GM12872 (cell line): ENCODE results near the gene MAP3K5.

Experiments used
- TF ChIP-seq, protein P1 (sequence below): IDR thresholded peaks from 3 replicates; pipeline ENCODE4 v1.5.1; 2011; ENCODE audit warnings: low read depth, mild to moderate bottlenecking, low read length, moderate library complexity; ENCODE audit not compliant: insufficient read depth

MAP3K5 gene

GRCh38 chr6:136607204-136607931, 184.9 kb downstream of the MAP3K5 start:
- TF ChIP-seq, protein P1, sequence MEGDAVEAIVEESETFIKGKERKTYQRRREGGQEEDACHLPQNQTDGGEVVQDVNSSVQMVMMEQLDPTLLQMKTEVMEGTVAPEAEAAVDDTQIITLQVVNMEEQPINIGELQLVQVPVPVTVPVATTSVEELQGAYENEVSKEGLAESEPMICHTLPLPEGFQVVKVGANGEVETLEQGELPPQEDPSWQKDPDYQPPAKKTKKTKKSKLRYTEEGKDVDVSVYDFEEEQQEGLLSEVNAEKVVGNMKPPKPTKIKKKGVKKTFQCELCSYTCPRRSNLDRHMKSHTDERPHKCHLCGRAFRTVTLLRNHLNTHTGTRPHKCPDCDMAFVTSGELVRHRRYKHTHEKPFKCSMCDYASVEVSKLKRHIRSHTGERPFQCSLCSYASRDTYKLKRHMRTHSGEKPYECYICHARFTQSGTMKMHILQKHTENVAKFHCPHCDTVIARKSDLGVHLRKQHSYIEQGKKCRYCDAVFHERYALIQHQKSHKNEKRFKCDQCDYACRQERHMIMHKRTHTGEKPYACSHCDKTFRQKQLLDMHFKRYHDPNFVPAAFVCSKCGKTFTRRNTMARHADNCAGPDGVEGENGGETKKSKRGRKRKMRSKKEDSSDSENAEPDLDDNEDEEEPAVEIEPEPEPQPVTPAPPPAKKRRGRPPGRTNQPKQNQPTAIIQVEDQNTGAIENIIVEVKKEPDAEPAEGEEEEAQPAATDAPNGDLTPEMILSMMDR: no peak

DNA sequence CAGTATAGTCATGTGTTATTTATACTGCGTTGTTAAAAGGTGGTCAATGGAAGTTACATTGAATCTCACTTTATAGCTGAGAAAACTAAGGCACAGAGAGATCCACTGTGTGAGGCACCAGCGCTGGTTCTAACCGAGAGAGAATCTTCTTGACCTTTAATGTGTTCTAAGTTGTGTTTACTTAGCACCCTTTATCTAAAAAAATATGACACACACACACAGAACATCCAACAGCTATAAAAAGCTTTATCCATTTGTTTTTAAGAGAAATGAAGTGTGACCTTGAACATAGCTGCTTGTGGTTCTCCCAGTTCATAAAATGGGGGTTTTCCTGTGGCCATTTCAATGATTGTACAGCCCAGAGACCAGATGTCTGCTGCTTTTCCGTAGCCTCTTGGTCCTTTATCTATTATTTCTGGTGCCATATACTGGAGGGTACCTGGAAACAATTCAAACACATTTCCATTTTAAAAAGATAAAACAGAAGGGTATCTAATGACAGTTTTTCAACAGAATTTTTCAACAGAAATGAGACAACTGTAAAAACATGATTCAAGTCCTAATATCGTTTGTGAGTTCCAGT, 187.3 kb downstream of the MAP3K5 start:
- TF ChIP-seq, protein P1: no peak

GRCh38 chr6:136604328-136604825, 187.9 kb downstream of the MAP3K5 start:
- TF ChIP-seq, protein P1: no peak

DNA sequence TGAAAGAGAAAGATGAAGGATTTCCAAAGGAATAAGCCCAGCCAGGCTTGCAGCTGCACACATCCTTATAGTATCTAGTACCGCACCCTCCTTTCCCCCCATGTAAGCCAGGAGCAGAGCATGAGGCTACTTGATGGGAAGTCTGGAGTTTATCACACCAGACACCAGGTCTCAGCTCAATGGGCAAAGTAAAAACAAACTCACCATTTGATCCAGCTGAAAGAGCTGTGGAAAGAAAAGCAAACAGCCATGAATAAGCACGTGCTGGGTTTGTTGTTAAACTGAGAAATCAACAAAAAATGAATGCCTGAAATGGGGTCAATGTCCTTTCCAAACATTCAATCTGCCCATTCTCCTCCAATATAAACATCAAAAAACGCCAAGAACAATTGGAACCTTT, 191.5 kb downstream of the MAP3K5 start:
- TF ChIP-seq, protein P1: no peak

DNA sequence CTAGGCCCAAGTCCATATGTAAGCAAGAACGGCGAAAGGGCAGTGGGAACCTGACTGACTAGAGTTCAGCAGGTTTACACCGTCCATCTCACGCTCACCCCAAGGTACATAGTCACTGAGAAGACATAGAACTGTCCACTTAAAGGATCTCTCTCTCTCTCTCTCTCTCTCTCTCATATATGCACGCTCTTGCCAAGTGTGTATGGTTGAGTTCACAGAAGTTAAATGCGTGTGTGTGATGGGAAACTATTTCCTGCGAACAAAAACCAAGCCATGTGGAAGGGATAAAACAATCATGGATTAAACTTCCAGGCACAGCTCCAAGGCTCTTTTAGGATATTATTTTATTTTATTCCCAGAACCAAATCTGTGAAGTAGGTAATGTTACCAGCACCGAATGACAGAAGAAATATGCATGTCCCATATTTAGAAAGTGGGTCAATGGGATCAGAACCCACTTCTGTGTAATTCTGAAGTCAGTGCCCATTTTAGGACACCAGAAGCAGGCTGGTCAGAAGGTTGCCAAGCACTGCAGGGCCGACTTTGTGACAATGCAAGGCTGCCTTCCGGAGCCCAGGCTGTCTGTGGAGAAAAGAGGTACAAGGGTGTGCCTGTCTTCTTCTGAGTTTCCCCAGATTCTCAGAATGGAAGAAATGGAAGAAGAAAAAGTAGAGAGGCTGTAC, 192.8 kb downstream of the MAP3K5 start:
- TF ChIP-seq, protein P1: no peak

DNA sequence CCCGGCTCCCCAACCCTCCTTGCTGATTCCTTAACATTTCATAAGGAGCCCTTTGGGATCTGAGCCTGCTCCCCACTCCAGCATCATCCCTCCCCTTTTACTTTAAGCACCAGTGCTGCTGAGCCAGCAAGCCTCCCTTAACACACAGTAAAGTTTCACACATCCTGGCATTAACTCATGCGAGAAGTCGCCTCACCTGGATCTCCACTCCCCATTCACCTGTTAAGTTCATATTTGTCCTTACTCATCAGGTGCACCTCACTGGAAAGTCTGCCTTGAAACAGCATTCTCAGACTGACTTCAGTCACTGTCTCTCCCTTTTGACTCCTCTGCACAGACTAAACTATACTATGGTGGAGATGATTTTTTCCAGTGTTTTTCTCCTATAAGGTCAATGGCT, 194.2 kb downstream of the MAP3K5 start:
- TF ChIP-seq, protein P1: no peak

GRCh38 chr6:136594671-136595070, 197.6 kb downstream of the MAP3K5 start:
- TF ChIP-seq, protein P1: no peak
